ENCODE data around the gene CRABP2.

Gene CRABP2

DNA sequence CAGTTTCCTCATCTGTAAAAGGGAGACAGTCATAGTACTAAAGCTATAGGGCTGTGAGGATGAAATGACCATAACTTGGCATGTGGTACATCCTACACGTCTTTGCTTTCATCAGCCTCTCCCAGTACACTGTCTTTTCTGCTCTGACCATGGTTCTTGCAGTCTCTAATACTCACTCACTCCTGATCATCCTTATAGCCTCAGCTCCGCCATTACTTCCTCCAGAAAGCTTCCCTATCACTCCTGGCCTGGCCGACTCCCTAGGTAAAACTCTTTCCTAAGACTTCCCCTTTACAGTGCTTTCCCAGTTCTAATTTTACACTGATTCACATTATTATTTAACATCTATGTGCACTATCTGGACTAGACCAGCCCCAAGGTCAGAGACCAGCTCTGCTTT is 40.5 kb upstream of the CRABP2 start:
- Histone ChIP-seq H3K4me1 (ENCODE audit: insufficient read depth, low read length) (peaks cover 66% of the 10 kb centered on the region), H3K27me3 (ENCODE audit: insufficient read depth, low read length, poor library complexity) (no peaks in the 10 kb centered on the region), H4K20me1 (ENCODE audit: insufficient read depth, low read length) (peaks cover 56% of the 10 kb centered on the region), H3K4me2 (ENCODE audit: insufficient read depth, low read length) (peak overlapping the region; percentile 34; the same call in 1 of the 2 replicates), H3K4me3 (ENCODE audit: low read depth in 1 of 2, low read length in 2 of 2) (no peak overlapping the region), H3K9me3 (ENCODE audit: insufficient read depth, low read length, severe bottlenecking) (no peaks in the 10 kb centered on the region), H2AFZ (ENCODE audit: low read depth, low read length) (no peak overlapping the region), H3K79me2 (ENCODE audit: insufficient read depth, low read length) (peaks cover 70% of the 10 kb centered on the region), H3K36me3 (ENCODE audit: insufficient read depth, low read length) (peaks cover 73% of the 10 kb centered on the region), H3K9ac (ENCODE audit: low read depth, low read length) (no peak overlapping the region), H3K27ac (ENCODE audit: low read length) (no peak overlapping the region)
- TF ChIP-seq, protein P1, sequence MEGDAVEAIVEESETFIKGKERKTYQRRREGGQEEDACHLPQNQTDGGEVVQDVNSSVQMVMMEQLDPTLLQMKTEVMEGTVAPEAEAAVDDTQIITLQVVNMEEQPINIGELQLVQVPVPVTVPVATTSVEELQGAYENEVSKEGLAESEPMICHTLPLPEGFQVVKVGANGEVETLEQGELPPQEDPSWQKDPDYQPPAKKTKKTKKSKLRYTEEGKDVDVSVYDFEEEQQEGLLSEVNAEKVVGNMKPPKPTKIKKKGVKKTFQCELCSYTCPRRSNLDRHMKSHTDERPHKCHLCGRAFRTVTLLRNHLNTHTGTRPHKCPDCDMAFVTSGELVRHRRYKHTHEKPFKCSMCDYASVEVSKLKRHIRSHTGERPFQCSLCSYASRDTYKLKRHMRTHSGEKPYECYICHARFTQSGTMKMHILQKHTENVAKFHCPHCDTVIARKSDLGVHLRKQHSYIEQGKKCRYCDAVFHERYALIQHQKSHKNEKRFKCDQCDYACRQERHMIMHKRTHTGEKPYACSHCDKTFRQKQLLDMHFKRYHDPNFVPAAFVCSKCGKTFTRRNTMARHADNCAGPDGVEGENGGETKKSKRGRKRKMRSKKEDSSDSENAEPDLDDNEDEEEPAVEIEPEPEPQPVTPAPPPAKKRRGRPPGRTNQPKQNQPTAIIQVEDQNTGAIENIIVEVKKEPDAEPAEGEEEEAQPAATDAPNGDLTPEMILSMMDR (IDR thresholded peaks at IDR 0.05; ENCODE audit: borderline replicate concordance, extremely low read depth, low read length, poor library complexity, severe bottlenecking), result no peak
- TF ChIP-seq EZH2 (IDR thresholded peaks at IDR 0.05; ENCODE audit: borderline replicate concordance, low read depth, low read length, severe bottlenecking), result no peak
- no peak for ATAC-seq (ENCODE audit: insufficient read depth, low read depth)
- DNase-seq, result no peak

DNA sequence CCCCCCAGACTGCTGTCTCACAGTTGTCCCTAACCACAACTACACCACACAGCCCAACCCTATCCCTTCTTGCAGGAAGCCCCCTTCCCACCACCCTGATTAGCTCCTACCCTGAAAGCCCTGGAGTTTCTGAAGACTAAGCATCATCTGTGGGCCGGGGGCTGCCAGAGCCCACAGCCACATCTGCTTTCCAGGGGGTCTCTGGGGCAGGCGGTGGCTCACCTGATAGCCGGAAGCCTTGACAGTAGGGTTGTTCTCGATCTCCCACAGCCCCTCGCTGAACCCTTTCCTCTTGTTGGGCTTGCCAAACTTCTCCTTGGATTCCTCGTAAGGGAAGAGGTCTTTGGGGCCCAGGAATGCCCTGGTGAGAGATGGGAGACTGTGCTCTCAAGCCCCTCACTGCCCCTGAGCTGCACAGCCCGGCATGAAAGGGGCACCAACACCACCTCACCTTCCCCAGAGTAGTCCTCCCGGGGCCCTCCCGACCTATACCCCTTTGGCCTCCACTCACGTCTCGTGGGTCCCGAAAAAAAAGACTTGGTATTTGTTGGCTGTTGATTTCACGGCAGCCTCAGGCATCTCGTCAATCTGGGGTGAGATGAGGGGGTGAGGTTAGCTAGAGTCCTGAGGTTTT is 39.5 kb upstream of the CRABP2 start:
- no peak for DNase-seq
- H3K4me1 ChIP-seq (ENCODE audit: insufficient read depth, low read length), result peaks cover 65% of the 10 kb centered on the region
- TF ChIP-seq EZH2 (IDR thresholded peaks at IDR 0.05; ENCODE audit: borderline replicate concordance, low read depth, low read length, severe bottlenecking), result no peak
- TF ChIP-seq, protein P1 (IDR thresholded peaks at IDR 0.05; ENCODE audit: borderline replicate concordance, extremely low read depth, low read length, poor library complexity, severe bottlenecking), result no peak
- H2AFZ ChIP-seq (ENCODE audit: low read depth, low read length), result no peak overlapping the region
- no peak for ATAC-seq (ENCODE audit: insufficient read depth, low read depth)
- peaks cover 51% of the 10 kb centered on the region for H4K20me1 ChIP-seq (ENCODE audit: insufficient read depth, low read length)
- no peaks in the 10 kb centered on the region for H3K9me3 ChIP-seq (ENCODE audit: insufficient read depth, low read length, severe bottlenecking)
- H3K27me3 ChIP-seq (ENCODE audit: insufficient read depth, low read length, poor library complexity), result no peaks in the 10 kb centered on the region
- H3K4me2 ChIP-seq (ENCODE audit: insufficient read depth, low read length), result no peak overlapping the region
- no peak overlapping the region for H3K9ac ChIP-seq (ENCODE audit: low read depth, low read length)
- no peak overlapping the region for H3K4me3 ChIP-seq (ENCODE audit: low read depth in 1 of 2, low read length in 2 of 2)
- H3K79me2 ChIP-seq (ENCODE audit: insufficient read depth, low read length), result peaks cover 70% of the 10 kb centered on the region
- H3K36me3 ChIP-seq (ENCODE audit: insufficient read depth, low read length), result peaks cover 72% of the 10 kb centered on the region
- no peak overlapping the region for H3K27ac ChIP-seq (ENCODE audit: low read length)

DNA sequence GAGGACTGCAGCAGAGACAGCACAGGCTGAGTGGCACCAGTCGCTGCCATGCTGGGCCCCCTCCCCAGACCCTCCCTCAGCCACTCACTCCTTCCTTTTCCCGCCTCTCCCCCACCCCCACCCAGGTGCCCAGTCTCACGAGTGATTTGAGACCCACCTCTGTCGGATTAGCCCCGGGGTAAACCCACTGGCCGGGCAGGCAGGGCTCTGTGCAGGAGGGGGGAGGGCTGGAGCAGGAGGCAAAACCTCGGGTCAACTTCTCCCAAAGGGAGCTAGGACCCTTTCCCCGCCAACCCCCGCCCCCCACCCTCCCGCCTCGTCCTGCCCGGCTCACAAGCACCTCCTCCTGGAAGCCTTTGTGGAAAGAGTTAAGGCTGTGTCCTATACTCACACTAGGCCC is 39.0 kb upstream of the CRABP2 start:
- no peak overlapping the region for H3K4me2 ChIP-seq (ENCODE audit: insufficient read depth, low read length)
- peaks cover 46% of the 10 kb centered on the region for H4K20me1 ChIP-seq (ENCODE audit: insufficient read depth, low read length)
- H3K9me3 ChIP-seq (ENCODE audit: insufficient read depth, low read length, severe bottlenecking), result no peaks in the 10 kb centered on the region
- no peak for DNase-seq
- peaks cover 66% of the 10 kb centered on the region for H3K36me3 ChIP-seq (ENCODE audit: insufficient read depth, low read length)
- no peaks in the 10 kb centered on the region for H3K27me3 ChIP-seq (ENCODE audit: insufficient read depth, low read length, poor library complexity)
- peaks cover 65% of the 10 kb centered on the region for H3K4me1 ChIP-seq (ENCODE audit: insufficient read depth, low read length)
- peaks cover 70% of the 10 kb centered on the region for H3K79me2 ChIP-seq (ENCODE audit: insufficient read depth, low read length)
- no peak overlapping the region for H3K27ac ChIP-seq (ENCODE audit: low read length)
- H2AFZ ChIP-seq (ENCODE audit: low read depth, low read length), result no peak overlapping the region
- no peak for ATAC-seq (ENCODE audit: insufficient read depth, low read depth)
- no peak overlapping the region for H3K9ac ChIP-seq (ENCODE audit: low read depth, low read length)
- TF ChIP-seq, protein P1 (IDR thresholded peaks at IDR 0.05; ENCODE audit: borderline replicate concordance, extremely low read depth, low read length, poor library complexity, severe bottlenecking), result no peak
- TF ChIP-seq EZH2 (IDR thresholded peaks at IDR 0.05; ENCODE audit: borderline replicate concordance, low read depth, low read length, severe bottlenecking), result no peak
- H3K4me3 ChIP-seq (ENCODE audit: low read depth in 1 of 2, low read length in 2 of 2), result no peak overlapping the region
